HG02970 (cell line): ENCODE measurements around the gene KNDC1.

Experiments used
- ATAC-seq: cut with Tn5 transposase; IDR thresholded peaks from one replicate; pipeline ENCODE4 v1.9.1; 2021; ENCODE audit warnings: mild to moderate bottlenecking, moderate library complexity, moderate number of reproducible peaks; ENCODE audit not compliant: unreplicated experiment, low FRiP score

Gene KNDC1

DNA sequence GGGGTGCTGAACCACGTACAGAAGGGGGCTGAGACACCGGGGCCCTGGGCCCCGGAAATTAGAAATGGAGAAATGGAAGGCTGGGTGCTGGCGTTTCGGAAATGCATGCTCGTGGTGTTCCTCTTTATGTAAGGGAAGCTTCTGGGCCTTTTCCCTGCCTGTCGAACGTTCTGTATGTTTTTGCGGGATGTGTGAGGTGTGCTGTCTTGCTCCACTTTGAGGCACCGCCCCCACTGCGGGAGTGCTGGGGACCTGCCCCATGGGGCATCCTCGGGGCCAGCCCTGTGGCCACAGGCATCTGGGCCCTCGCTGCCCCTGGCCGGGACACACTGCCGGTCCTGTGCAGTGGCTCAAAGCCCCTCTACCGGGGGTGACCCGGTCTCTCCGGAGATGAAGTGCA lies 75.9 kb downstream of the KNDC1 start:
- ATAC-seq, result no peak

DNA sequence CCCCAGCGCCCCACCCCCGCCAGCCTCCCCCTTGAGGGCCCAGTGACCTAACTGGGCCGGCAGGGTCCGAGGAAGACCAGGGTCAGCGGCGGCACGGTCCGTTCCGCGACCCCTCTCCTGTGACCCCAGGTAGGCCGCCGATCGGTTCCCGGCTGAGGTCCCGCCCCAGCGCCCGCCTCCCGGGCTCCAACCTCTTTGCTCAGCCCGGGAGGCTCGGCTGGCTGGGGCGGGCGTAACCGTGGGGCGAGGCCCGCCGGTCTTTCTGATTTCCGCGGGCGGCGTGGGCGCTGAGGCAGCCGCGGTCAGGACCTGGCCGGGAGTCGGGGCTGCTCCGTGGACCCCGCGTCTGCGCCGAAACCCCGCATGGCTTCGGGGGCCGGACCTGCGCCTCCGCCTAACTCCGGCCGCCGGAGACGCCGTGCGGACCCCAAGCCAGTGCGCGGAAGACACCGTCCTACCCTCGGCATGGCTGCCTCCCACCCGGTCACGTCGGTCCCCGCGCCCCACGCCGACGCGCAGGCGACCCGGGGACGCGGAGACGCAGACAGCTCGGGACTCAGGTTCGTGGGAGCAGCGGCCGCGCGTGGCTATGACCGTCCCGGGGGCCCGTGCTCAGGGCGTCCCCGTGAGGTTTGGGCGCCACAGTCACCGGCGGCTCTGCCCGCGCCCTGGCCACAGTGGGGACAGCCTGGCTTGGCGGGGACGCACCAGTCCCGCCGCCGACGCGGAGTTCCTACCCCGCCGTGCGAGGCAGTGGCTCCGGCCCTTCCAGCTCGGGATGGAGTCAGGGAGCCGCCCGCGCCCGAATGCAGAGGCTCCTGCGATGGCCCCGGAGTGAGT lies 76.6 kb downstream of the KNDC1 start:
- ATAC-seq, result no peak

DNA sequence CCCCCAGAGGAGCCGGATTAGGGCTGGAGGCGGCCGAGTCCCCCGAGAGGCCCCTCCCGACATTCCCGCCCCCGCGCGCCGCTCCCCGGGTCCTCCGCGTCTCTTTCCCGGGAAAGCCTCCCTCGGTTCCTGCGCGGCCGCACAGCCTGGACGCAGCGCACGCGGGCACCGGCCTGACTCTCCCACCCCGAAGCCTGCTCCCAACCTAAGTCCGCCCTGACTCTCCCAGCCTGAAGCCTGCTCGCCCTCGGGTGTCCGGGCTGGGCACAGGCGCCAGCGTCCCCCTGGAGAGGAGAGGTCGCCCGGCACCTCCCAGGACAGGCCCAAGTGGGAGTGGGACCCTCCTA lies 77.2 kb downstream of the KNDC1 start:
- no peak for ATAC-seq

DNA sequence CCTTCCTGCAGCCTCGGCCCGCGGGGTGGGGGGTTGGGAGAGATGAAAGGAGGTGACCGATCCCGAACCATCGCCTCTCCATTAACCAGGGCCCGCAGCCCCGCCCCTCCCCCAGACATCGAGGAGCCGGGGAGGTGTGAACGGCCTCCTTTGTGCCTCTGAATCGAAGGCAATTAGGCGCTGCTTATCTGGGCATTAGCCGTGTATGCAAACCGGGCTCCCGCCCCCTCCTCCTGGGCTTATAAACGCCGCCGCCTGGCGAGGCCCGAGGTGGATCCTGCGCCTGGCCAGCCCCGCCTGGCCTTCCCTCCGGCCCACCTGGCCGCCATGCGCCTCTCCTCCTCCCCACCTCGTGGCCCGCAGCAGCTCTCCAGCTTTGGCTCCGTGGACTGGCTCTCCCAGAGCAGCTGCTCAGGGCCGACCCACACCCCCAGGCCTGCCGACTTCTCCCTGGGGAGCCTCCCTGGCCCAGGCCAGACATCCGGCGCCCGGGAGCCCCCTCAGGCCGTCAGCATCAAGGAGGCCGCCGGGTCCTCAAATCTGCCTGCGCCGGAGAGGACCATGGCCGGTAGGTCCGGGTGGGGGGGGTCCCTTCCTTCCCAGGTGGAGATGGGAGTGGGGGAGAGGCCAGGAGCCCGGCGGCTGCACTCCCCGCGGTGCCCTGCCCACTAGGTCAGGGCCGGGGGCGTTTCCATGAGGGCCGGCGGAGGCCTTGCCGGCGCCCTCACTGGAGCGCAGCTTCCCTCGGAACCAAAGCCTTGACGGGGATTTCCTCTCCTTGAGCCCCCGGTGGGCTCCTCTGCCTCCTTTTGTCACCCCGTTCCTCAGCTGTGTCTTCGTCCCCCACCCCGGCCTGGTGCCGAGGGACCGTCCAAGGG lies 77.8 kb downstream of the KNDC1 start, which contains the start of gene VENTX:
VENTX (plus strand) TSS at position 268 of the 878 bp plus-strand sequence; CDS start at position 328, 60 bp downstream.
- ATAC-seq, result no peak

DNA sequence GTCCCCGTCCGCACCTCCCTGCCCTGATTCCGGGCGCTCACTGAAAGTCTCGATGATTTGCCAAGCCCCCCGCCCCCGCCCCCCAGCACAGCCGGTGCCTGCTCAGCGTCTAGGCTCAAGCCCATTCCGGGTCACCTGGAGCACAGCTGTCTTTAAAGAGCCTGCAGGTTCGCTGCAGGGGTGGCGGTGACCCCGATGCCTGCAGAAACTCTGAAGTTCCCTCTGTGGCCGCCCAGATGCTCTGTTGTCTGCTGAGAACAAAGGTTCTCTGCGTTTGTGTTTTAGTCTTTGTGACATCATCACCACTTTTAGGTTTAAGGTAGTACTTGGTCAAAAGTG lies 78.4 kb downstream of the KNDC1 start:
- no peak for ATAC-seq

DNA sequence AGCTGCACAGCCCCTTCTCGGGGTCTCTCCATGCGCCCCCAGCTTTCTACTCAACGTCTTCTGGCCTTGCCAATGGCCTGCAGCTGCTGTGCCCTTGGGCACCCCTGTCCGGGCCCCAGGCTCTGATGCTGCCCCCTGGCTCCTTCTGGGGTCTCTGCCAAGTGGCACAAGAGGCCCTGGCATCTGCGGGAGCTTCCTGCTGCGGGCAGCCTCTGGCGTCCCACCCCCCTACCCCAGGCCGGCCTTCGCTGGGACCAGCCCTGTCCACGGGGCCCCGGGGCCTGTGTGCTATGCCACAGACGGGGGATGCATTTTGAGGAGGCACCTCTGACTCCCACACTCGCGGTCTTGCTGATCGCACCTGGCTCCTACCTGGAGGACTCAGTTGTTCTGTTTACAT lies 80.0 kb downstream of the KNDC1 start:
- ATAC-seq, result no peak

DNA sequence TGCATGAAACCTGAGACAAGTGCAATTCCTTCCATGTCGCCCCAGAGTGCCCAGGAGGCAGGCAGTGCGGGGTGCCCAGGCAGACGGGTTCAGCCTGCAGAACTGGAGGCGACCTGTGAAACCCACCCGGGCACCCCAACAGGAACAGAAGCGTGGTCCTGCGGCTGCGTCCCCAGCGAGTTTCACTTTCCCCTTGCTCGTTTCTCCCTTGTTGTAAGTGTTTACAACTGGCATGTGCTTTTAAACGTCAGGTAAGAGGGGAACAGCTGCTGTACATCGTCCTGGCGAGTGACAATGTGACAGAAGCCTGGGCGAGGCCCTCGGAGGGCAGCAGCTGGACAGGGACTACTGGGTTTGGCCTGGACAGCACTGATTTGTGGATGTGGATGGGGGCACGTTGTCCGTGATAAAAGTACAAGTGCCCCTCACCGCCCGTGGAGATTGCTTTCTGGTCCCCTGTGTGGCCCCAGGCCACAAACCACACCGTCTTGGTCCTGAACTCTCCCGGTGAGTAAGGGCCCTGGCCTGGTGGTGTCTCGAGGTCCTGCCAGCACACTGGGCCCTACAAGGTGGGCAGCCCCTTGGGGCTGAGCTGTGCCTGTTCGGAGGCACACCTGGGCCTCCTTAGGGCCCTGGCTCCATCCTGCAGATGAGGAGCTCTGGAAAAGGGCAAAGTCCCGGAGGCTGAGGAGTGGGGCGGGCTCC lies 81.6 kb downstream of the KNDC1 start:
- ATAC-seq, result no peak

DNA sequence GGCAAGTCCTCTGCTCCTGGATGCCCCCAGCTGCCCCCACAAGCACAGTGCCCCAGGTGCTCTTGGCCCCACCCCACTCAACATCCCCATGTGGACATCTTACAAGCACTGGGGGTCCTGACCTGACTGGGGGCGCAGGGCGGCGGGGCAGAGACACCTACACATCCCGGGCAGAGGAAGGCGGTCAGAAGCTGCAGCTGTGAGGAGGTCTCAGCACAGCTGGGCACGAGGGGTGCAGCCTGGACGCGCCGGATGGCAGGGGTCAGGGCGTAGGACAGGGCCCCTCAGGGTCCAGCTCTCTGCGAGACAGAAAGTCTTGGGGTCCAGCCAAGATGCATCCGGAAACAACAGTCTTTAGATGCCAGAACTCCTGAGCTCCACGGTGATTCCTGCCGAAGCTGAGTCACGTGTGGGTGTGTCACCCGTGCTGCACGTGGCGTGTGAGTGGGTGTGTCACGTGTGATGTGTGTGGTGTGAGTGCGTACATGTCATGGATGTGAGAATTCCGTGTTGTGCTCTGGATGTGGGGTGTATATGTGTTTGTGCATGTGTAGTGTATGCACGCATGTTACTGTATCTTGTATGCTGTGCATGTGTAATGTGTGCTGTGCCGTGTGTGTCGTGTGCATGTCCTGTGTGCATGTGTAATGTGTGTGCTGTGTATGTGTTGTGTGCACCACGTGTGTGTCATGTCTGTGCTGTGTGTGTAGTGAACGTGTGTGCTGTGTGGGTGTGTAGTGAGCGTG lies 82.8 kb downstream of the KNDC1 start:
- ATAC-seq, result no peak

DNA sequence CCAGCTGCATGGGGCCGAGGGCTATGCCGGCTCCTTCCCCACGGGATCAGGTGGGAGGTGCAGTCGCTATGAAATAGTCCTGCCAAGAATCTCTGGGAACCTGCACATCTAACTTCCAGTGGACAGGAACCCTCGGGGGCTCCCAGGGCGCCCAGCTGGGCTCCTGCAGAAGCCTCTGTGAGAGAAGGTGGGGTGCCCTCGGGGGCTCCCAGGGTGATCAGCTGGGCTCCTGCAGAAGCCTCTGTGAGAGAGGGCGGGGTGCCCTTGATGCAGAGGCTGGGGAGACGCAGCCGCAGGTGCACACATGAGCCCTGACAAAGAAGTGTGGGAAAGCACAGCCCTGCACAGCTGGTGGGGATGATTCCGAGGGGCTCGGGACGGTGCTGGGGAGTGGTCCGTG lies 83.6 kb downstream of the KNDC1 start:
- no peak for ATAC-seq

DNA sequence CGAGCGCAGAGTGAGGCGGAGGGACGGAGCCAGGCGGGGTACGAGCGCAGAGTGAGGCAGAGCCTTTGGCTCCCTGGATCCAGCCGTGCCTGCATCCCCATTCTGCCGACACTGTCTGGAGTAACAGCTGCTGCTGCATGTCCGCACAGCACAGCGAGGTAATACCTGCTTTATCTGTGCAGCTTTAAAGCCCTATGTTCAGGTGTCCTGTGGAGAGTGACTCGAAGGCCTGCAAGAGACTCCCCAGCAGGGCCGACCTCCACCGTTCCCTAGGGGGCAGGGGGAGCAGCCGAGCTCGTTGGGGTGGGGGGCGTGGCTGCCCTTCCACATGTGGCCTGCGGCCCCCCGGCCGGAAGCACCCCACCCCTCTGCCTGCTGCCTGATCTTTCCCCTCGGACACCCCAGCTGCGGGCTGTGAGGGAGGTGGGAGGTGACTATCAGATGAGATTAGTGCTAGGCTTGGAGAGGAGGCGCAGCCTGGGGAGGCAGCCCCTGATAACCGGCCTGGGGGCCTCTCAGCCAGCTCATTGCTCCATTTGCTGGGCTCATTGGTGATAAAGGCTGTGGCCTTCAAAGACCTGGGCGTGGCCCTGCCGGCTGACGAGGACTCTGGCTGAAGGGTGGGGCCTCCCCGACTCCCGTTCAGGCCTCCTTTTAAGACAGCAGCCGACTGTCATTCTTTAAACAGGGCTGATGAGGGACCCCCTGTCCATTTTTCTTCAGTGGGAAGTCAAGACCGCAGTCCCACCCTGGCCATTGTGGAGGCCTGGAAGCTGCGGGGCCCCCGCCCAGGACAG lies 85.6 kb downstream of the KNDC1 start:
- ATAC-seq, result no peak

DNA sequence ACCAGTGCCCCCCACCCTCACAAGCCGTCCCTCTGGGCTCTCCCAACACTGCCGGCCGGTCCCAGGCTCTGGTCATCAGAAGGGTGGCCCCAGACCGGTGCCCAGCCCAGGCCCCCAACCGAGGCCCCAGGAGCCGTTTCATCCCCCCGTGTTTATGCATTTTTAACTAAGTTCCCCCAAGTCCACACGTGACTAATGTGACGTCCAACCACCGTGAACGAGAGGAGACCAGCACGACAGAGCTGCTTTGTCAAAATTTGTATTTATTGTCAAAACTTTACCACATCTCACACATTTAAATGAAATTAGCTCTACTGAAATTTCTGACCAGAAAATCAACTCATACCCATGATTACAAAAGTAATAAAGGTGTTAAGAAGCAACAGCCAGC lies 86.2 kb downstream of the KNDC1 start:
- no peak for ATAC-seq

DNA sequence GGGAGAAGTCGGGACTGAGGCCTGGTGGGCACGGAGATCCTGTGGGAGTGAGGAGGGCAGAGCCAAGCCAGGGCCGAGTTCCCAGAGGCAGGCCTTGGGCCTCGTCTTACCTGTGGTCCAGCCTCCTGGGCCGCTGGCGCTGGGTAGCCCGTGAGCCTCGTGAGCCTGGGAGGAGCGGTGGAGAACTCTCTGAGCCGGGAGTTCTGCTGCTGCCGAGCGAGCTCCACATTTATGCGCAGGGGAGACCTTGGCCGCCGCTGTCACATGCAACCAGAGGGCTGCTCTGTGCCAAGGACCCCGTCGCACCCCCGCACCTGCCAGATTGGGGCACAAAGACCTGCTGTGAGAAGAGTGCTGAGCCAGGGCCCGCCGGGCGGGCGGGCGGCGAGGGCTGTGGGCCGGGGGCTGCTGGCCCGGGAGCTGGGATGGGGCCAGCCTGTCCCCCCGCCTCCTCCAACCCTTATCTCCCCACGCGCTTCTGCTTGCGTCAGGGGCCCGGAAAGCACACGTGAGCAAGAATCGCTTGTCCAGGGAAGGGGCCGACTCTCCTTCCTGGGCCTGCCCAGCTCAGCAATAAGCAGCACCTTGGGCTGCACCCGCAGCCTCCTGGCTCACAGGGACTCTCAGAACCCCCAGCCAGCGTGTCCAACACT lies 87.8 kb downstream of the KNDC1 start:
- ATAC-seq, result no peak

DNA sequence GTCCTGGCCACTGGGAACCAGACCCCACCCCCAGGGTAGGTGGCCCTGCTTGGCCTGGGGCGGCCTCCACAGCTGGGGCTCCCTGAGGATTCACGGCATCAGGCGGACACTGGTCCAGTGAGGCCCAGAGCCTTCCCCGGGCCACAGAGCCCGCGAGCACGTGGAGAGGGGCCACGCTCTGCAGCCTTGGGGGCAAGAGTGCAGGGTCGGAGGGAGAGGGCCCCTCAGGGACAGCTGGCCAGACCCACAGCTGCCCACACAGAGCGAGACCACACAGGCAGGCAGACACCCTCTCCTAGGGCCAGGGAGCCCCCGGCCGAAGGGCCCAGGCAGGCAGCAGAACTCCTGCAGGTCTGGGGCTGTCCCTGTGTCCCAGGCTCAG lies 88.3 kb downstream of the KNDC1 start:
- no peak for ATAC-seq

DNA sequence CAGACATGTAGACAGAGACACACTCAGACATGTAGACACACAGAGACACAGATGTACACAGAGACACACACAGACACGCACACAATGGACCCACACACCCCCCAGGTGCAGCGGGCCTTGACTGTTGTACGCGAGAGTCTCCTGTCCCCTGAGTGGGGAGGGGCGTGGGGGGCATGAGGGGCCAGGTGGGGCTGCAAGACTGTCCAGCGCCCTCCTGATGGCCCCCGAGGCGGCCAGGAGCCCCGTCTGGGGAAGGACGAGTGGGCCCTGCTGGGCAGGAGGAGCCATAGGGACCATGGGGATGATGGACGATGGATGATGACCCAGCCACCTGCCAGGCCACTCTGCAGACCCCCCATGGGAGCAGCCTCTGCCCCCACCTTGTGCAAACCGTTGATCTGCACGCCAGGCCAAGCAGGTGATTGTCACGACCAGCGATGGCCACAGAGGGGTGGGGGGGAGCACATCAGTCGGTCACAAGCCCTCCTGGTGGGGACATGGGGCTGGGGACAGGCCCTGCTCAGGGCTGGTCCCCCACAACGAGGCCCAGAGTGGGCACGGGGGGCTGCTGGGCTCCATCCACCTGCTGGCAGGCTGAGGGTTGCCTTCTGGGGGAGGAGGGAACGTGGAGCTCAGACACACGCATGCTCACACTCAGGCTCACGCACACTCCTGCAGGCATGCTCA lies 89.2 kb downstream of the KNDC1 start:
- ATAC-seq, result no peak

DNA sequence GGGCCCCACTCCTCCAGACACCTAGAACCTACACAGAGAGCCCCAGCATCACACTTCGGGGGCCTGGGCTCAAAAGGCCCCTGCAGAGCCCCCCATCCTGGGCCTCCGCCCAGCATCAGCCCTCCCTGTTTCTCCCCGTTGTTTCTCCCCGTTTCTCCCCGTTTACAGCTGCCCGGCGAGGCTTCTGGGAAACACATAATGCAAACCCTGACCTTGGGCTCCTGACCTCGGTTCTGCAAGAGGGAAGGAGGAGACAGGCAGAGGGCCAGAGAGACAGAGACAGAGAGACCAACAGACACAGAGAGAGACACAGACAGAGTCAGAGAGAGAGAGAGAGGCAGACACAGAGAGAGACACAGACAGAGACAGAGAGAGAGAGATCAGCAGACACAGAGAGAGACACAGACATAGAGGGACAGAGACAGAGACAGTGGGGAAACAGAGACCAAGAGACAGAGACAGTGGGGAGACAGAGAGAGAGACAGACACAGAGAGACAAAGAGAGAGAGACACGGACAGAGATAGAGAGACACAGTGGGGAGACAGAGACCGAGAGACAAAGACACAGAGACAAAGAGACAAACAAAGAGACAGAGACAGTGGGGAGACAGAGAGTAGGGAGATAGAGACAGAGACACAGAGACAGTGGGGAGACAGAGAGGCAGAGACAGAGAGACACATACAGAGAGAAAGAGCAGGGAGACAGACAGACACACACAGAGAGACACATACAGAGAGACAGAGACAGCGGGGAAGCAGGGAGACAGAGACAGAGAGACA lies 90.1 kb downstream of the KNDC1 start:
- ATAC-seq, result no peak

DNA sequence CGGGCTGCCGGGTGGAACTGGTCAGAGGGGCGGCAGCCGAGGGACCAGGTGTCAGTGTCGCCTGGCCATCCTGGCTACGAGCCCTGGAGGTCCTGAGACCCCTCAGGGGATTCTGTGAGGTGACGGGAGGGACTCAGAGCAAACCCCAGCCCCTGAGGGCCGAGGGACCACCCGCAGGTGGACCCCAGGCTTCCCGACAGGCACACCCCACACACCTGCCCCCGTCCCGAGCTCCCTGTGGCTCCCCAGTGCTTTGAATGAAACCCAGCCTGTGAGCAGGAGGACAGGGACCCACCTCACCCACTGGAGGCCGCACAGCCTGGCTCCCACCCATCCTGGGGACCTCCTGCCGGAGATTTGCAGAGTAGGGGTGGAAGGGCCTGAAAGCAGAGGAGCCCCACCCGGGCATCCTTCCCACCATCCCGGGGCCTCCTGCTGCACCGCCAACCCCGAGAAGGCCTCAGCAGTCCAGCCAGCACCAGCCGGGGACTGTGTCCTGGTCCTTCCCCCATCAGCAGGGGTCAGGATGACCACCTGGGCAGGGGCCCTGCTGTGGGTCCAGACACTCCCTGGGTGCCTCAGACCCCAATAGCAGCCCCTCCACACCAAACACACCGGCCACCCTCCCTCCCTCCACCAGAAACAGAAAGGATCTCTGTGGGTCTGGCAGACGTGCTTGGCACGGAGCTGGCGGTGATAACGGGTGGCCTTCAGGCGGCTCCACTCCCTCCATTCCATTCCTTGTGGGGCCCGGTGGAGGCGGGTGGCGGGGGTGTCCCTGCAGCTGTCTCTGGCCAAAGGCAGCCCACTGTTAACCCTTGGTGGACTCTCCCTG lies 91.6 kb downstream of the KNDC1 start:
- no peak for ATAC-seq

DNA sequence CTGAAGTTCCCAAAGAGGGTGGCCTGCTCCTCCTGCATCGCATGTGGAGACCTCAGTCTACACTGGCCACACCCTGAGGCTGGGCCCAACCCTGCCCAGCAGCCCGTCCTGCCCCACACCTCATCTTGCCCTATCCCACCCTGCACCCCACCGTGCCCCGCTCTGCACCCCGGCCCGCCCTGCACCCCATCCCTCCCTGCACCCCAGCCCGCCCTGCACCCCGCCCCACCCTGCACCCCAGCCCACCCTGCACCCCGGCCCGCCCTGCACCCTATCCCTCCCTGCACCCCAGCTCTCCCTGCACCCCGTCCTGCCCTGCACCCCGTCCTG lies 92.2 kb downstream of the KNDC1 start:
- ATAC-seq, result no peak
